KG1 (cell line): ENCODE results near the gene HDGFL2.
"Not testable (repeated sequence)": the region's sequence is repeated elsewhere in the genome, so short reads cannot be mapped to it uniquely, and the experiment has no call there.

Experiments
- DNase-seq: peaks from one replicate; lab custom pipeline; 2025; lab: John Stamatoyannopoulos, UW

The HDGFL2 gene

GRCh38 chr19:4516939-4517300, 44.8 kb downstream of the HDGFL2 start:
- no peak for DNase-seq

GRCh38 chr19:4517451-4518057, 45.5 kb downstream of the HDGFL2 start:
- DNase-seq = no peak

GRCh38 chr19:4518345-4519171, 46.5 kb downstream of the HDGFL2 start, which contains the start of gene PLIN4:
TSS of gene PLIN4 (minus strand) at chr19:4518486. CDS start at chr19:4518272, 214 bp downstream.
- DNase-seq = no peak

GRCh38 chr19:4519172-4519496, 47.0 kb downstream of the HDGFL2 start:
- no peak for DNase-seq

GRCh38 chr19:4519521-4520277, 47.6 kb downstream of the HDGFL2 start:
- no peak for DNase-seq

- DNase-seq = no peak
Observed at GRCh38 chr19:4521170-4521887, 49.2 kb downstream of the HDGFL2 start.

GRCh38 chr19:4521888-4522242, 49.8 kb downstream of the HDGFL2 start:
- no peak for DNase-seq

- DNase-seq = no peak
Observed at GRCh38 chr19:4522291-4523002, 50.4 kb downstream of the HDGFL2 start.

GRCh38 chr19:4523306-4524110, 51.4 kb downstream of the HDGFL2 start:
- DNase-seq = peak; percentile 32

GRCh38 chr19:4524808-4525562, 52.9 kb downstream of the HDGFL2 start:
- peak; percentile 9 for DNase-seq

GRCh38 chr19:4525563-4526002, 53.5 kb downstream of the HDGFL2 start:
- DNase-seq = no peak

GRCh38 chr19:4527377-4527776, 55.3 kb downstream of the HDGFL2 start:
- not testable (repeated sequence) for DNase-seq

- DNase-seq = no peak
Observed at GRCh38 chr19:4528843-4529242, 56.7 kb downstream of the HDGFL2 start.

GRCh38 chr19:4529924-4530522, 57.9 kb downstream of the HDGFL2 start:
- DNase-seq = no peak

GRCh38 chr19:4531562-4532165, 59.6 kb downstream of the HDGFL2 start:
- no peak for DNase-seq

GRCh38 chr19:4533334-4533733, 61.2 kb downstream of the HDGFL2 start:
- DNase-seq = no peak

- DNase-seq = no peak
Observed at GRCh38 chr19:4533835-4534424, 61.8 kb downstream of the HDGFL2 start.

- DNase-seq = no peak
Observed at GRCh38 chr19:4534836-4535658, 63.0 kb downstream of the HDGFL2 start, which contains the start of gene PLIN5. TSS of gene PLIN5 (minus strand) at chr19:4535224. CDS start at chr19:4534074, 1,150 bp downstream.
